ENCODE measurements around the gene SPATA31D4. TPM values are rescaled to one million over a fixed set of nuclear protein-coding genes. Genes with fewer than 3 reads are reported as not detected.

Gene SPATA31D4
- total RNA-seq, 2 experiments from 2014 or later: not detected

GRCh38 chr9:81890104-81890503 is 38.1 kb upstream of the SPATA31D4 start:
- Mint-ChIP-seq H3K27me3 (no peaks in the 10 kb centered on the region), H3K9me3 (no peaks in the 10 kb centered on the region), H3K4me1 (ENCODE audit: low read depth) (no peaks in the 10 kb centered on the region), H3K36me3 (ENCODE audit: low read depth) (no peaks in the 10 kb centered on the region), H3K4me3 (no peak overlapping the region), H3K27ac (no peak overlapping the region)
- intact Hi-C loops (cut with micrococcal nuclease): no loop called here
- ChIA-PET POLR2A (no interaction called here), CTCF (no interaction called here)
- no peak for ATAC-seq
- TF ChIP-seq CTCF (IDR thresholded peaks at IDR 0.05): no peak
- no peak for DNase-seq

GRCh38 chr9:81892440-81892839 is 35.8 kb upstream of the SPATA31D4 start:
- TF ChIP-seq CTCF (IDR thresholded peaks at IDR 0.05): no peak
- ATAC-seq: no peak
- no peak for DNase-seq
- ChIA-PET POLR2A (no interaction called here), CTCF (no interaction called here)
- Mint-ChIP-seq H3K4me1 (ENCODE audit: low read depth) (no peaks in the 10 kb centered on the region), H3K4me3 (no peak overlapping the region), H3K27me3 (peaks cover 2% of the 10 kb centered on the region), H3K36me3 (ENCODE audit: low read depth) (no peaks in the 10 kb centered on the region), H3K27ac (no peak overlapping the region), H3K9me3 (no peaks in the 10 kb centered on the region)
- intact Hi-C loops (cut with micrococcal nuclease): no loop called here

- intact Hi-C loops (cut with micrococcal nuclease): no loop called here
- no peak for ATAC-seq
- Mint-ChIP-seq H3K27me3 (peaks cover 2% of the 10 kb centered on the region), H3K4me3 (no peak overlapping the region), H3K9me3 (no peaks in the 10 kb centered on the region), H3K36me3 (ENCODE audit: low read depth) (no peaks in the 10 kb centered on the region), H3K27ac (no peak overlapping the region), H3K4me1 (ENCODE audit: low read depth) (no peaks in the 10 kb centered on the region)
- POLR2A ChIA-PET: no interaction called here
- no peak for TF ChIP-seq CTCF (IDR thresholded peaks at IDR 0.05)
- CTCF ChIA-PET: no interaction called here
- no peak for DNase-seq
Measured at GRCh38 chr9:81893929-81894328, 34.3 kb upstream of the SPATA31D4 start.

GRCh38 chr9:81894891-81895290 is 33.3 kb upstream of the SPATA31D4 start:
- H3K4me1 Mint-ChIP-seq (ENCODE audit: low read depth): no peaks in the 10 kb centered on the region
- ChIA-PET POLR2A (no interaction called here), CTCF (no interaction called here)
- H3K27ac Mint-ChIP-seq: no peak overlapping the region
- TF ChIP-seq CTCF (IDR thresholded peaks at IDR 0.05): no peak
- DNase-seq (no peak), ATAC-seq (no peak)
- intact Hi-C loops (cut with micrococcal nuclease): no loop called here
- H3K27me3 Mint-ChIP-seq: peaks cover 2% of the 10 kb centered on the region
- no peak overlapping the region for H3K4me3 Mint-ChIP-seq
- H3K36me3 Mint-ChIP-seq (ENCODE audit: low read depth): no peaks in the 10 kb centered on the region
- H3K9me3 Mint-ChIP-seq: no peaks in the 10 kb centered on the region

- H3K27me3 Mint-ChIP-seq: peaks cover 2% of the 10 kb centered on the region
- ATAC-seq: no peak
- no peaks in the 10 kb centered on the region for H3K9me3 Mint-ChIP-seq
- H3K4me1 Mint-ChIP-seq (ENCODE audit: low read depth): no peaks in the 10 kb centered on the region
- ChIA-PET POLR2A (no interaction called here), CTCF (no interaction called here)
- no peak for TF ChIP-seq CTCF (IDR thresholded peaks at IDR 0.05)
- intact Hi-C loops (cut with micrococcal nuclease): no loop called here
- no peak for DNase-seq
- H3K4me3 Mint-ChIP-seq: no peak overlapping the region
- H3K27ac Mint-ChIP-seq: no peak overlapping the region
- H3K36me3 Mint-ChIP-seq (ENCODE audit: low read depth): no peaks in the 10 kb centered on the region
Measured at GRCh38 chr9:81896070-81896469, 32.2 kb upstream of the SPATA31D4 start.

All from activated CD8-positive, alpha-beta T cell treated with anti-CD3 and anti-CD28 coated beads for 36 hours (primary cell).